ENCODE measurements around the gene EGFR. TPM values are rescaled to one million over a fixed set of nuclear protein-coding genes. Genes with fewer than 3 reads are reported as not detected.

EGFR gene
- total RNA-seq, 2 donors from 2014 or later = 78.3 to 112 TPM

GRCh38 chr7:55085511-55086412, 66.9 kb downstream of the EGFR start:
- intact Hi-C loops (cut with DNase I) = no loop called here
- H3K27me3 ChIP-seq (replicated peaks; ENCODE audit: insufficient read depth) = no peaks in the 10 kb centered on the region
- H3K4me3 ChIP-seq = no peak overlapping the region
- no peaks in the 10 kb centered on the region for H3K9me3 ChIP-seq
- DNase-seq (ENCODE audit: low spot score) = no peak
- 61% methylated on average over 12 of the region's 12 CpGs for WGBS
- peaks cover 4% of the 10 kb centered on the region for H3K4me1 ChIP-seq (replicated peaks)
- no peak for TF ChIP-seq POLR2AphosphoS5 (IDR thresholded peaks at IDR 0.05)
- TF ChIP-seq CTCF (IDR thresholded peaks at IDR 0.05) = no peak
- TF ChIP-seq POLR2A (IDR thresholded peaks at IDR 0.05) = no peak
- H3K36me3 ChIP-seq = no peaks in the 10 kb centered on the region
- peak overlapping the region in 1 of 2 donors; percentile 49 for H3K27ac ChIP-seq

GRCh38 chr7:55086413-55087201, 67.8 kb downstream of the EGFR start:
- 28% methylated on average over 18 of the region's 18 CpGs for WGBS
- no peak for DNase-seq (ENCODE audit: low spot score)
- intact Hi-C loops (cut with DNase I) = no loop called here
- peak overlapping the region in 1 of 2 donors; percentile 49 for H3K27ac ChIP-seq
- no peaks in the 10 kb centered on the region for H3K9me3 ChIP-seq
- H3K4me3 ChIP-seq = no peak overlapping the region
- no peaks in the 10 kb centered on the region for H3K27me3 ChIP-seq (replicated peaks; ENCODE audit: insufficient read depth)
- H3K4me1 ChIP-seq (replicated peaks) = peaks cover 4% of the 10 kb centered on the region
- H3K36me3 ChIP-seq = no peaks in the 10 kb centered on the region
- TF ChIP-seq POLR2AphosphoS5 (IDR thresholded peaks at IDR 0.05) (no peak), POLR2A (IDR thresholded peaks at IDR 0.05) (no peak), CTCF (IDR thresholded peaks at IDR 0.05) (no peak)

- H3K36me3 ChIP-seq = no peaks in the 10 kb centered on the region
- TF ChIP-seq POLR2AphosphoS5 (IDR thresholded peaks at IDR 0.05) = no peak
- no peak for TF ChIP-seq POLR2A (IDR thresholded peaks at IDR 0.05)
- no peak for TF ChIP-seq CTCF (IDR thresholded peaks at IDR 0.05)
- no peaks in the 10 kb centered on the region for H3K9me3 ChIP-seq
- WGBS = 81% methylated on average over 5 of the region's 5 CpGs
- no peaks in the 10 kb centered on the region for H3K27me3 ChIP-seq (replicated peaks; ENCODE audit: insufficient read depth)
- intact Hi-C loops (cut with DNase I) = no loop called here
- H3K4me1 ChIP-seq (replicated peaks) = peaks cover 4% of the 10 kb centered on the region
- no peak for DNase-seq (ENCODE audit: low spot score)
- no peak overlapping the region for H3K27ac ChIP-seq
- no peak overlapping the region for H3K4me3 ChIP-seq
These were observed 68.7 kb downstream of the EGFR start for GRCh38 chr7:55087521-55087961.

- TF ChIP-seq CTCF (IDR thresholded peaks at IDR 0.05) = no peak
- Histone ChIP-seq H3K4me1 (replicated peaks) (peaks cover 4% of the 10 kb centered on the region), H3K27ac (no peak overlapping the region), H3K27me3 (replicated peaks; ENCODE audit: insufficient read depth) (no peaks in the 10 kb centered on the region), H3K4me3 (no peak overlapping the region), H3K36me3 (no peaks in the 10 kb centered on the region), H3K9me3 (no peaks in the 10 kb centered on the region)
- 97% methylated on average over 6 of the region's 6 CpGs for WGBS
- intact Hi-C loops (cut with DNase I) = no loop called here
- no peak for DNase-seq (ENCODE audit: low spot score)
These were observed 69.3 kb downstream of the EGFR start for GRCh38 chr7:55088107-55088506.

Measured in prostate gland (tissue), 2 donors.